Measurements from ENCODE around the gene RASGRP2. TPM values are rescaled to one million over a fixed set of nuclear protein-coding genes. Genes with fewer than 3 reads are reported as not detected.

Gene RASGRP2
- total RNA-seq, 1 donor from 2014 or later, result 139 TPM

GRCh38 chr11:64789331-64790204, 45.6 kb upstream of the RASGRP2 start:
- H3K27me3 Mint-ChIP-seq (ENCODE audit: unreplicated experiment), result peaks cover 13% of the 10 kb centered on the region
- no peak for DNase-seq (ENCODE audit: low spot score)
- H3K27ac Mint-ChIP-seq (ENCODE audit: unreplicated experiment), result no peak overlapping the region
- TF ChIP-seq CTCF (IDR thresholded peaks at IDR 0.05; ENCODE audit: unreplicated experiment), result no peak
- H3K4me1 Mint-ChIP-seq (ENCODE audit: unreplicated experiment), result peaks cover 17% of the 10 kb centered on the region
- H3K36me3 Mint-ChIP-seq (ENCODE audit: low read depth, unreplicated experiment), result peaks cover 15% of the 10 kb centered on the region
- H3K9me3 Mint-ChIP-seq (ENCODE audit: unreplicated experiment), result no peaks in the 10 kb centered on the region
- no peak overlapping the region for H3K4me3 Mint-ChIP-seq (ENCODE audit: unreplicated experiment)

GRCh38 chr11:64788321-64789215, 44.6 kb upstream of the RASGRP2 start:
- no peak overlapping the region for H3K27ac Mint-ChIP-seq (ENCODE audit: unreplicated experiment)
- DNase-seq (ENCODE audit: low spot score), result no peak
- H3K4me1 Mint-ChIP-seq (ENCODE audit: unreplicated experiment), result peaks cover 7% of the 10 kb centered on the region
- H3K4me3 Mint-ChIP-seq (ENCODE audit: unreplicated experiment), result no peak overlapping the region
- peaks cover 9% of the 10 kb centered on the region for H3K36me3 Mint-ChIP-seq (ENCODE audit: low read depth, unreplicated experiment)
- H3K9me3 Mint-ChIP-seq (ENCODE audit: unreplicated experiment), result no peaks in the 10 kb centered on the region
- peaks cover 13% of the 10 kb centered on the region for H3K27me3 Mint-ChIP-seq (ENCODE audit: unreplicated experiment)
- TF ChIP-seq CTCF (IDR thresholded peaks at IDR 0.05; ENCODE audit: unreplicated experiment), result no peak

GRCh38 chr11:64787526-64788320, 43.8 kb upstream of the RASGRP2 start:
- Mint-ChIP-seq H3K4me3 (ENCODE audit: unreplicated experiment) (no peak overlapping the region), H3K27me3 (ENCODE audit: unreplicated experiment) (peaks cover 12% of the 10 kb centered on the region), H3K4me1 (ENCODE audit: unreplicated experiment) (no peaks in the 10 kb centered on the region), H3K9me3 (ENCODE audit: unreplicated experiment) (no peaks in the 10 kb centered on the region), H3K36me3 (ENCODE audit: low read depth, unreplicated experiment) (peaks cover 9% of the 10 kb centered on the region), H3K27ac (ENCODE audit: unreplicated experiment) (no peak overlapping the region)
- peak; percentile 41 for TF ChIP-seq CTCF (IDR thresholded peaks at IDR 0.05; ENCODE audit: unreplicated experiment)
- peak; percentile 79 for DNase-seq (ENCODE audit: low spot score)

- Mint-ChIP-seq H3K36me3 (ENCODE audit: low read depth, unreplicated experiment) (peaks cover 9% of the 10 kb centered on the region), H3K27me3 (ENCODE audit: unreplicated experiment) (peaks cover 7% of the 10 kb centered on the region), H3K4me3 (ENCODE audit: unreplicated experiment) (no peak overlapping the region), H3K4me1 (ENCODE audit: unreplicated experiment) (no peaks in the 10 kb centered on the region), H3K27ac (ENCODE audit: unreplicated experiment) (no peak overlapping the region), H3K9me3 (ENCODE audit: unreplicated experiment) (no peaks in the 10 kb centered on the region)
- no peak for DNase-seq (ENCODE audit: low spot score)
- no peak for TF ChIP-seq CTCF (IDR thresholded peaks at IDR 0.05; ENCODE audit: unreplicated experiment)
Observed at GRCh38 chr11:64786308-64786707, 42.4 kb upstream of the RASGRP2 start.

Data from endothelial cell (in vitro differentiated cells).